ENCODE data around the gene MYRIP.

DNA sequence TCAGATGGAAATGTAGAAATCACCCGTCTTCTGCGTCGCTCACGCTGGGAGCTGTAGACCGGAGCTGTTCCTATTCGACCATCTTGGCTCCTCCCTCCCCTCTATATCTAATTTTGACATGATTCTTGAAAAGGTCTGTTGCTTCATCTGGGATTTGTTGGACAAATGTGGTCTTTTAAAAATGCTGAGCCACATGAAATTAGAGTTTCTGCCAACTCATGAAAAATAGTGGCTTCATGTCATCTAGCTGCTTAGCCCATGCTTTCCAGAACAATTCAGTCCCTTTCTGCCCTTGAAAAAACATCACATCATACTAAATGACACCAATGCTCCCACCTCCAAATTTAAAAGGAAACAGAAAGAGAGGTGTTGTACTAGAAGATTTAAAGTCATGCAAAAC is 351.5 kb downstream of the MYRIP start:
- TF ChIP-seq, protein P1, sequence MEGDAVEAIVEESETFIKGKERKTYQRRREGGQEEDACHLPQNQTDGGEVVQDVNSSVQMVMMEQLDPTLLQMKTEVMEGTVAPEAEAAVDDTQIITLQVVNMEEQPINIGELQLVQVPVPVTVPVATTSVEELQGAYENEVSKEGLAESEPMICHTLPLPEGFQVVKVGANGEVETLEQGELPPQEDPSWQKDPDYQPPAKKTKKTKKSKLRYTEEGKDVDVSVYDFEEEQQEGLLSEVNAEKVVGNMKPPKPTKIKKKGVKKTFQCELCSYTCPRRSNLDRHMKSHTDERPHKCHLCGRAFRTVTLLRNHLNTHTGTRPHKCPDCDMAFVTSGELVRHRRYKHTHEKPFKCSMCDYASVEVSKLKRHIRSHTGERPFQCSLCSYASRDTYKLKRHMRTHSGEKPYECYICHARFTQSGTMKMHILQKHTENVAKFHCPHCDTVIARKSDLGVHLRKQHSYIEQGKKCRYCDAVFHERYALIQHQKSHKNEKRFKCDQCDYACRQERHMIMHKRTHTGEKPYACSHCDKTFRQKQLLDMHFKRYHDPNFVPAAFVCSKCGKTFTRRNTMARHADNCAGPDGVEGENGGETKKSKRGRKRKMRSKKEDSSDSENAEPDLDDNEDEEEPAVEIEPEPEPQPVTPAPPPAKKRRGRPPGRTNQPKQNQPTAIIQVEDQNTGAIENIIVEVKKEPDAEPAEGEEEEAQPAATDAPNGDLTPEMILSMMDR (IDR thresholded peaks at IDR 0.05): no peak
- TF ChIP-seq POLR2A (IDR thresholded peaks at IDR 0.05): no peak

Measured in uterus (tissue), 2 donors.